ENCODE results near the gene MEF2D.

DNA sequence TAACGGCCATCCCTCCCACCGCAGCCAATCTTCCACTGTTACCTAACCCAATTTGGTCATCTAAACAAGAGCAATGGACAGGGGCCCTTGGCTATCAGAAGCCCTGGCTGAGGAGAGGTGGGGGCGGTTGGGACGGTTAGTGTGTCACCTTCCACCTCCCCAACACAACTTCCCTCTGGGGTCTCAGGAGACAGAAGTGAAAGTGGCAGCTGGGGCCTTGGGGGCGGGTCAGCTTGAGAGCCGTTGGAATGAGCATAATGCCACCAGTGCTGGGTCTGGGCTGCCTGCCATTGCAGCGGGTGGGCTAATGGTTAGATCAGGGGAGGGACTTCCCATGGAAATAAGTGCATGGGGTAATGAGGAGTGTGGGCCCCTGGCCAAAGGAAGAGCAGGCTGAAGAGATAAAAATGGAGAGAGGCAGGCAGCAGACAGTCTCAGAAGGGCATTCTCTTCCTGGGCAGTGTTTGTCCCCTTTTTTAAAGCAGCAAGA, 7.9 kb downstream of the MEF2D start:
- TF ChIP-seq, protein P1, sequence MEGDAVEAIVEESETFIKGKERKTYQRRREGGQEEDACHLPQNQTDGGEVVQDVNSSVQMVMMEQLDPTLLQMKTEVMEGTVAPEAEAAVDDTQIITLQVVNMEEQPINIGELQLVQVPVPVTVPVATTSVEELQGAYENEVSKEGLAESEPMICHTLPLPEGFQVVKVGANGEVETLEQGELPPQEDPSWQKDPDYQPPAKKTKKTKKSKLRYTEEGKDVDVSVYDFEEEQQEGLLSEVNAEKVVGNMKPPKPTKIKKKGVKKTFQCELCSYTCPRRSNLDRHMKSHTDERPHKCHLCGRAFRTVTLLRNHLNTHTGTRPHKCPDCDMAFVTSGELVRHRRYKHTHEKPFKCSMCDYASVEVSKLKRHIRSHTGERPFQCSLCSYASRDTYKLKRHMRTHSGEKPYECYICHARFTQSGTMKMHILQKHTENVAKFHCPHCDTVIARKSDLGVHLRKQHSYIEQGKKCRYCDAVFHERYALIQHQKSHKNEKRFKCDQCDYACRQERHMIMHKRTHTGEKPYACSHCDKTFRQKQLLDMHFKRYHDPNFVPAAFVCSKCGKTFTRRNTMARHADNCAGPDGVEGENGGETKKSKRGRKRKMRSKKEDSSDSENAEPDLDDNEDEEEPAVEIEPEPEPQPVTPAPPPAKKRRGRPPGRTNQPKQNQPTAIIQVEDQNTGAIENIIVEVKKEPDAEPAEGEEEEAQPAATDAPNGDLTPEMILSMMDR (IDR thresholded peaks at IDR 0.05), result no peak
- TF ChIP-seq POLR2A (IDR thresholded peaks at IDR 0.05) (no peak), EP300 (IDR thresholded peaks at IDR 0.05) (no peak)

Measured in suprapubic skin (tissue), 3 donors.